SK-N-DZ (cell line): Measurements from ENCODE around the gene ANKDD1A.

Experiments
- DNase-seq: peaks from one replicate; pipeline ENCODE4 v3.0.0-alpha.2; 2015; ENCODE audit warnings: low spot score

The ANKDD1A gene

GRCh38 chr15:64961013-64961412 lies 49.3 kb downstream of the ANKDD1A start:
- no peak for DNase-seq

GRCh38 chr15:64969401-64969800 lies 57.7 kb downstream of the ANKDD1A start:
- no peak for DNase-seq

GRCh38 chr15:64970698-64971097 lies 59.0 kb downstream of the ANKDD1A start:
- no peak for DNase-seq

GRCh38 chr15:64975390-64975789 lies 63.7 kb downstream of the ANKDD1A start:
- DNase-seq, result no peak

GRCh38 chr15:64979252-64979710 lies 67.6 kb downstream of the ANKDD1A start:
- DNase-seq, result no peak

- no peak for DNase-seq
Measured at GRCh38 chr15:64981812-64982431, 70.2 kb downstream of the ANKDD1A start.

- DNase-seq, result no peak
Measured at GRCh38 chr15:64982472-64982871, 70.8 kb downstream of the ANKDD1A start.

- no peak for DNase-seq
Measured at GRCh38 chr15:64985366-64986033, 73.8 kb downstream of the ANKDD1A start.

- no peak for DNase-seq
Measured at GRCh38 chr15:64987136-64987535, 75.4 kb downstream of the ANKDD1A start.

- peak; percentile 94 for DNase-seq
Measured at GRCh38 chr15:64989416-64990167, 77.9 kb downstream of the ANKDD1A start, which contains the start of gene SPG21. TSS of gene SPG21 (minus strand) at chr15:64989914. CDS start at chr15:64983569, 6,345 bp downstream.

GRCh38 chr15:64990168-64990470 lies 78.4 kb downstream of the ANKDD1A start:
- no peak for DNase-seq

- DNase-seq, result no peak
Measured at GRCh38 chr15:64991536-64992135, 79.9 kb downstream of the ANKDD1A start.

- no peak for DNase-seq
Measured at GRCh38 chr15:64993290-64993689, 81.6 kb downstream of the ANKDD1A start.

GRCh38 chr15:64997066-64997465 lies 85.4 kb downstream of the ANKDD1A start:
- DNase-seq, result no peak

- DNase-seq, result no peak
Measured at GRCh38 chr15:64997745-64998375, 86.2 kb downstream of the ANKDD1A start.

- no peak for DNase-seq
Measured at GRCh38 chr15:65004993-65005392, 93.3 kb downstream of the ANKDD1A start.

GRCh38 chr15:65006876-65007275 lies 95.2 kb downstream of the ANKDD1A start:
- DNase-seq, result no peak
